ENCODE results near the gene APOBEC2. TPM values are rescaled to one million over a fixed set of nuclear protein-coding genes. Genes with fewer than 3 reads are reported as not detected.

APOBEC2 gene
- total RNA-seq, 1 experiment from 2014 or later = not detected

DNA sequence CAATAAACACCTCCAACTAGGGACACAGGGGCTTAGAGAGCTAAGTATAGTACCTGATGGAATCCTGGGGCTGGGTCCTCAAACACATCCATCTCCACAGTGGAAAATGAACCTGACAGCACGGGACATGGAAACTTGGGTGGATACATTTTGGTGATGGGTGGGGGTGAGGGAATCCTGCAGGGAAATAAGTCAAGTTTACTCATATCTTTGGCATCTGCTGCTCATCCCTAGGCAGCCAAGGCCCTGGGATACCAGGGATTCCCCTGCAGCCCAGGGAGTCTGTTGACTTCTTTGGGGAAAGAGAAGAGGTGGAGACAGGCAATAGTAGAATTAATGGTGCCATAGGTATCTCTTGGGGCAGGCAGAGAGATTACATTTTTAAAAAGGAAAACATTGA lies 6.6 kb downstream of the APOBEC2 start:
- H3K36me3 Mint-ChIP-seq (ENCODE audit: insufficient read depth, unreplicated experiment) = peaks cover 6% of the 10 kb centered on the region
- H3K4me1 Mint-ChIP-seq (ENCODE audit: low read depth, unreplicated experiment) = peaks cover 35% of the 10 kb centered on the region
- BruUV-seq (replicated peaks) = no TSS peak
- TF ChIP-seq, protein P1, sequence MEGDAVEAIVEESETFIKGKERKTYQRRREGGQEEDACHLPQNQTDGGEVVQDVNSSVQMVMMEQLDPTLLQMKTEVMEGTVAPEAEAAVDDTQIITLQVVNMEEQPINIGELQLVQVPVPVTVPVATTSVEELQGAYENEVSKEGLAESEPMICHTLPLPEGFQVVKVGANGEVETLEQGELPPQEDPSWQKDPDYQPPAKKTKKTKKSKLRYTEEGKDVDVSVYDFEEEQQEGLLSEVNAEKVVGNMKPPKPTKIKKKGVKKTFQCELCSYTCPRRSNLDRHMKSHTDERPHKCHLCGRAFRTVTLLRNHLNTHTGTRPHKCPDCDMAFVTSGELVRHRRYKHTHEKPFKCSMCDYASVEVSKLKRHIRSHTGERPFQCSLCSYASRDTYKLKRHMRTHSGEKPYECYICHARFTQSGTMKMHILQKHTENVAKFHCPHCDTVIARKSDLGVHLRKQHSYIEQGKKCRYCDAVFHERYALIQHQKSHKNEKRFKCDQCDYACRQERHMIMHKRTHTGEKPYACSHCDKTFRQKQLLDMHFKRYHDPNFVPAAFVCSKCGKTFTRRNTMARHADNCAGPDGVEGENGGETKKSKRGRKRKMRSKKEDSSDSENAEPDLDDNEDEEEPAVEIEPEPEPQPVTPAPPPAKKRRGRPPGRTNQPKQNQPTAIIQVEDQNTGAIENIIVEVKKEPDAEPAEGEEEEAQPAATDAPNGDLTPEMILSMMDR (IDR thresholded peaks at IDR 0.05; ENCODE audit: unreplicated experiment) = no peak
- no peak for DNase-seq
- CTCF ChIA-PET = interaction anchor here (0.7 to 1.0 kb wide), 2 partner anchors 21 to 152 kb away, joined by 3 to 4 read pairs; partner anchors contain the start of gene UNC5CL
- H3K27me3 Mint-ChIP-seq (ENCODE audit: unreplicated experiment) = no peaks in the 10 kb centered on the region
- intact Hi-C loops (cut with micrococcal nuclease; ENCODE audit: unreplicated experiment) = no loop called here
- H3K9me3 Mint-ChIP-seq (ENCODE audit: low read depth, unreplicated experiment) = no peaks in the 10 kb centered on the region
- H3K4me3 Mint-ChIP-seq (ENCODE audit: low read depth, unreplicated experiment) = no peak overlapping the region
- H3K27ac Mint-ChIP-seq (ENCODE audit: unreplicated experiment) = no peak overlapping the region

DNA sequence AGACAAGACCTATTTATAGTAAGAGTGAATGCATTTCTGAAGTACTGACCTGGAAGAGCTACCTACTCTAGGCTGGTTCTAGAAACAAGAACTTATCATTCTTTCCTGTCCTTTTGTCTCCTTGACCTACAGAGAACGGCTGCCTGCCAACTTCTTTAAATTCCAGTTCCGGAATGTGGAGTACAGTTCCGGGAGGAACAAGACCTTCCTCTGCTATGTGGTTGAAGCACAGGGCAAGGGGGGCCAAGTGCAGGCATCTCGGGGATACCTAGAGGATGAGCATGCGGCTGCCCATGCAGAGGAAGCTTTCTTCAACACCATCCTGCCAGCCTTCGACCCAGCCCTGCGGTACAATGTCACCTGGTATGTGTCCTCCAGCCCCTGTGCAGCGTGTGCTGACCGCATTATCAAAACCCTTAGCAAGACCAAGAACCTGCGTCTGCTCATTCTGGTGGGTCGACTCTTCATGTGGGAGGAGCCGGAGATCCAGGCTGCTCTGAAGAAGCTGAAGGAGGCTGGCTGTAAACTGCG lies 8.3 kb downstream of the APOBEC2 start:
- Mint-ChIP-seq H3K4me1 (ENCODE audit: low read depth, unreplicated experiment) (peaks cover 52% of the 10 kb centered on the region), H3K36me3 (ENCODE audit: insufficient read depth, unreplicated experiment) (peaks cover 6% of the 10 kb centered on the region), H3K27ac (ENCODE audit: unreplicated experiment) (no peak overlapping the region), H3K27me3 (ENCODE audit: unreplicated experiment) (no peaks in the 10 kb centered on the region), H3K4me3 (ENCODE audit: low read depth, unreplicated experiment) (no peak overlapping the region), H3K9me3 (ENCODE audit: low read depth, unreplicated experiment) (no peaks in the 10 kb centered on the region)
- intact Hi-C loops (cut with micrococcal nuclease; ENCODE audit: unreplicated experiment) = no loop called here
- no TSS peak for BruUV-seq (replicated peaks)
- DNase-seq = no peak
- CTCF ChIA-PET = interaction anchor here (0.7 kb wide), 1 partner anchor 558 kb away, joined by 4 read pairs; no protein-coding TSS in a partner anchor
- TF ChIP-seq, protein P1 (IDR thresholded peaks at IDR 0.05; ENCODE audit: unreplicated experiment) = no peak

DNA sequence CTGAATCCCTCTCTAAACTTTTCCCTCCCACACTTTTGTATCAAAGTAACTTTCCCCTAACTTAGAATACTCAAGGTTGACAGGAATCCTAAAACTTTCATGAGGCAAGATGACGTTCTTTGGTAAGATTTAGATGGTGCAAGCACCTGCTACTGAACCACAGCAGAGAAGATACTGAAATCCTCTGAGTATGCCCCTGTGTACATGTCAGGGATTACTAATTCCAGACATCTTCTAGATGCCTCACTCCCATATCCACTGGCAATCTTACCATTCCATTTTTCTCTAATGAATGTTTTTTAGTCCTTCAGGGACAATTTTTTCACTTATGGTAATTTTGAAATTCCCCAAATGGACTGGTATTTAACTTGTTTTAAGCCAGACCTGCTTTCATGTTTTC lies 9.1 kb downstream of the APOBEC2 start:
- peaks cover 60% of the 10 kb centered on the region for H3K4me1 Mint-ChIP-seq (ENCODE audit: low read depth, unreplicated experiment)
- no peak for DNase-seq
- no peaks in the 10 kb centered on the region for H3K9me3 Mint-ChIP-seq (ENCODE audit: low read depth, unreplicated experiment)
- no peaks in the 10 kb centered on the region for H3K27me3 Mint-ChIP-seq (ENCODE audit: unreplicated experiment)
- no peak overlapping the region for H3K27ac Mint-ChIP-seq (ENCODE audit: unreplicated experiment)
- no TSS peak for BruUV-seq (replicated peaks)
- TF ChIP-seq, protein P1 (IDR thresholded peaks at IDR 0.05; ENCODE audit: unreplicated experiment) = no peak
- intact Hi-C loops (cut with micrococcal nuclease; ENCODE audit: unreplicated experiment) = no loop called here
- H3K4me3 Mint-ChIP-seq (ENCODE audit: low read depth, unreplicated experiment) = no peak overlapping the region
- peaks cover 13% of the 10 kb centered on the region for H3K36me3 Mint-ChIP-seq (ENCODE audit: insufficient read depth, unreplicated experiment)
- CTCF ChIA-PET = interaction anchor here (3.2 kb wide), 1 partner anchor 22 kb away, joined by 15 read pairs; the partner anchor contains the start of gene UNC5CL

DNA sequence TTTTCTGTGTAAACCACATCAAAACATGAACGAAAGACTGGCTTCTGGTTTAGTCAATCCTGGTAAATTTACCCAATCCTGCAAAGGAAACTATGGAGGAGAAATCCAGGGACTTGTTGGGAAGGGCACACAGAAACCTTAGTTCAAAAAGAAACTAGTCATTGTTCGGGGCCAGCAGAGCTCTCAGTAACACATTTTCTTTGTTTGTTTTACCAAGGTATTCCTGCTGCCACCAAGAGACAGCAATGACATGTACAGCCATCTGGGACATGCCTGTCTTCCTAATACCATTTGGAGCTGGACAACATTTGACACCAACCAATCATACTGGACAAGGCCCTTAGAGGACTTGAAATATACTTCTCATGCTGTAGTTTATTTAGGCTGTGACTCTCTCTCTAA lies 10.9 kb downstream of the APOBEC2 start:
- peaks cover 19% of the 10 kb centered on the region for H3K36me3 Mint-ChIP-seq (ENCODE audit: insufficient read depth, unreplicated experiment)
- DNase-seq = no peak
- TF ChIP-seq, protein P1 (IDR thresholded peaks at IDR 0.05; ENCODE audit: unreplicated experiment) = no peak
- no peak overlapping the region for H3K4me3 Mint-ChIP-seq (ENCODE audit: low read depth, unreplicated experiment)
- no peaks in the 10 kb centered on the region for H3K9me3 Mint-ChIP-seq (ENCODE audit: low read depth, unreplicated experiment)
- H3K4me1 Mint-ChIP-seq (ENCODE audit: low read depth, unreplicated experiment) = peaks cover 48% of the 10 kb centered on the region
- H3K27me3 Mint-ChIP-seq (ENCODE audit: unreplicated experiment) = no peaks in the 10 kb centered on the region
- no TSS peak for BruUV-seq (replicated peaks)
- intact Hi-C loops (cut with micrococcal nuclease; ENCODE audit: unreplicated experiment) = loop anchor here (2.0 kb wide), 1 partner anchor 169 kb away; no protein-coding TSS in a partner anchor
- CTCF ChIA-PET = interaction anchor here (0.9 to 3.2 kb wide), 3 partner anchors 8 to 24 kb away, joined by 3 to 15 read pairs (median 4); partner anchors contain the start of gene UNC5CL
- no peak overlapping the region for H3K27ac Mint-ChIP-seq (ENCODE audit: unreplicated experiment)

Data from Calu3 (cell line).